A673 (cell line): ENCODE data around the gene UFSP2. TPM values are rescaled to one million over a fixed set of nuclear protein-coding genes. Genes with fewer than 3 reads are reported as not detected.
"Not testable (repeated sequence)": the region's sequence is repeated elsewhere in the genome, so short reads cannot be mapped to it uniquely, and the experiment has no call there.

Experiments used
- BruUV-seq: library from RNA; stranded (reverse); fragments of 400-500 nt; replicated peaks from 2 replicates; lab custom pipeline; 2021; lab: Mats Ljungman, UMichigan
- CTCF ChIA-PET: fragments of 300-600 bp; sonication (Branson Sonifier 250); formaldehyde crosslinking; loops from one replicate; lab custom pipeline; 2022; ENCODE audit warnings: antibody characterized with exemption; lab: Charles Lee
- POLR2A ChIA-PET: fragments of 300-600 bp; sonication (Branson Sonifier 250); formaldehyde crosslinking; loops from one replicate; lab custom pipeline; 2022; ENCODE audit warnings: antibody characterized with exemption; ENCODE audit not compliant: low non-redundant PET; lab: Charles Lee
- DNase-seq: peaks from one replicate; pipeline ENCODE4 v3.0.0-alpha.2; 2015; ENCODE audit warnings: low spot score
- H3K27ac ChIP-seq: fragments of 200-600 bp; sonication (generic); 2 replicates; pipeline ENCODE4 v1.5.1; 2016; ENCODE audit warnings: mixed run types, low read depth, mild to moderate bottlenecking, mixed read lengths, antibody characterized with exemption, low read length; ENCODE audit not compliant: poor library complexity, severe bottlenecking
- H3K27me3 ChIP-seq: fragments of 200-600 bp; sonication (generic); replicated peaks from 2 replicates; pipeline ENCODE4 v1.6.1; 2017; ENCODE audit warnings: mixed run types, low read depth, mild to moderate bottlenecking, mixed read lengths, antibody characterized with exemption, low read length; ENCODE audit not compliant: insufficient read depth, poor library complexity
- H3K36me3 ChIP-seq: fragments of 200-600 bp; sonication (generic); 2 replicates; pipeline ENCODE4 v1.6.1; 2016; ENCODE audit warnings: mixed run types, mild to moderate bottlenecking, mixed read lengths, antibody characterized with exemption, low read length; ENCODE audit not compliant: insufficient read depth, poor library complexity, severe bottlenecking
- H3K4me1 ChIP-seq: fragments of 200-600 bp; sonication (generic); 2 replicates; pipeline ENCODE4 v1.6.1; 2017; ENCODE audit warnings: mixed run types, mild to moderate bottlenecking, mixed read lengths, antibody characterized with exemption, low read length; ENCODE audit not compliant: insufficient read depth, poor library complexity, severe bottlenecking
- H3K4me3 ChIP-seq: fragments of 200-600 bp; sonication (generic); 2 replicates; pipeline ENCODE4 v1.5.1; 2016; ENCODE audit warnings: low read depth, mixed run types, mild to moderate bottlenecking, mixed read lengths, low read length; ENCODE audit not compliant: poor library complexity, severe bottlenecking
- H3K9me3 ChIP-seq: fragments of 200-600 bp; sonication (generic); 2 replicates; pipeline ENCODE4 v1.6.1; 2016; ENCODE audit warnings: mixed run types, low read depth, mild to moderate bottlenecking, mixed read lengths, antibody characterized with exemption, low read length; ENCODE audit not compliant: poor library complexity, severe bottlenecking
- EZH2 ChIP-seq: fragments of 200-600 bp; sonication (generic); IDR thresholded peaks from 2 replicates; pipeline ENCODE4 v1.6.1; 2017; ENCODE audit warnings: borderline replicate concordance, low read depth, mild to moderate bottlenecking, mixed read lengths, antibody characterized with exemption, low read length; ENCODE audit not compliant: poor library complexity, severe bottlenecking
- intact Hi-C: fragments of 100-400 bp; cut with micrococcal nuclease; formaldehyde crosslinking; loops from one replicate; pipeline ENCODE4 v1.10.0; 2022; ENCODE audit not compliant: unreplicated experiment
- total RNA-seq: library from RNA; stranded (reverse); gene quantifications from 2 replicates; pipeline ENCODE4 v1.2.3, GENCODE V29; 2021
- TF ChIP-seq, protein P1 (sequence below): fragments of 300-800, 200-600 bp; sonication (generic); conservative IDR thresholded peaks from 2 replicates; pipeline ENCODE4 v1.5.1; 2017; ENCODE audit warnings: low read depth, mild to moderate bottlenecking, antibody characterized with exemption, low read length, moderate library complexity, mixed read lengths

The UFSP2 gene
- total RNA-seq, 1 experiment from 2014 or later: 22.3 TPM

DNA sequence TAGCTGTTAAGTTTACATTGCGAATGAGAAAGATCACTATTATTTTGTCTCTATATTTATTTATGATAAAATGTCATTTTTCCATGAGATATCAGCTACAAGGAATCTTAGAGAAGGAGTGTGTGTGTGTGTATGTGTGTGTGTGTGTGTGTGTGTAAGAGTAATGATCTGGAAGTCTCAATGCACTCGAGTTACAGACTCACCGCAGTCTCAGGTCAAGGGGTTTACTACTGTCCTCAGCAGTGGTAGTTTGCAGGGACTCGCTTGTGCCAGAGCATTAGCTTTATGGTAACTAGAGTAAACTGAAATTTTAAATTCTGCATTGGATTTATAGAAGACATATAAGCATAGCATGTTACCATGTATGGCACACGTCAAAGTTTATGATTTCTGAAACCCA is 60.9 kb downstream of the UFSP2 start:
- BruUV-seq: no TSS peak
- intact Hi-C loops: no loop called here
- TF ChIP-seq, protein P1, sequence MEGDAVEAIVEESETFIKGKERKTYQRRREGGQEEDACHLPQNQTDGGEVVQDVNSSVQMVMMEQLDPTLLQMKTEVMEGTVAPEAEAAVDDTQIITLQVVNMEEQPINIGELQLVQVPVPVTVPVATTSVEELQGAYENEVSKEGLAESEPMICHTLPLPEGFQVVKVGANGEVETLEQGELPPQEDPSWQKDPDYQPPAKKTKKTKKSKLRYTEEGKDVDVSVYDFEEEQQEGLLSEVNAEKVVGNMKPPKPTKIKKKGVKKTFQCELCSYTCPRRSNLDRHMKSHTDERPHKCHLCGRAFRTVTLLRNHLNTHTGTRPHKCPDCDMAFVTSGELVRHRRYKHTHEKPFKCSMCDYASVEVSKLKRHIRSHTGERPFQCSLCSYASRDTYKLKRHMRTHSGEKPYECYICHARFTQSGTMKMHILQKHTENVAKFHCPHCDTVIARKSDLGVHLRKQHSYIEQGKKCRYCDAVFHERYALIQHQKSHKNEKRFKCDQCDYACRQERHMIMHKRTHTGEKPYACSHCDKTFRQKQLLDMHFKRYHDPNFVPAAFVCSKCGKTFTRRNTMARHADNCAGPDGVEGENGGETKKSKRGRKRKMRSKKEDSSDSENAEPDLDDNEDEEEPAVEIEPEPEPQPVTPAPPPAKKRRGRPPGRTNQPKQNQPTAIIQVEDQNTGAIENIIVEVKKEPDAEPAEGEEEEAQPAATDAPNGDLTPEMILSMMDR: no peak
- Histone ChIP-seq H3K36me3 (no peaks in the 10 kb centered on the region), H3K27me3 (no peaks in the 10 kb centered on the region), H3K4me1 (peaks cover 4% of the 10 kb centered on the region), H3K4me3 (no peak overlapping the region), H3K27ac (no peak overlapping the region), H3K9me3 (no peaks in the 10 kb centered on the region)
- DNase-seq: no peak
- ChIA-PET POLR2A (no interaction called here), CTCF (no interaction called here)

- CTCF ChIA-PET: no interaction called here
- BruUV-seq: no TSS peak
- Histone ChIP-seq H3K9me3 (no peaks in the 10 kb centered on the region), H3K4me1 (no peaks in the 10 kb centered on the region), H3K4me3 (no peak overlapping the region), H3K27ac (no peak overlapping the region), H3K36me3 (no peaks in the 10 kb centered on the region), H3K27me3 (no peaks in the 10 kb centered on the region)
- intact Hi-C loops: no loop called here
- TF ChIP-seq EZH2: no peak
- TF ChIP-seq, protein P1: no peak
- DNase-seq: no peak
- POLR2A ChIA-PET: no interaction called here
These were observed 62.5 kb downstream of the UFSP2 start for GRCh38 chr4:185363251-185363650.

DNA sequence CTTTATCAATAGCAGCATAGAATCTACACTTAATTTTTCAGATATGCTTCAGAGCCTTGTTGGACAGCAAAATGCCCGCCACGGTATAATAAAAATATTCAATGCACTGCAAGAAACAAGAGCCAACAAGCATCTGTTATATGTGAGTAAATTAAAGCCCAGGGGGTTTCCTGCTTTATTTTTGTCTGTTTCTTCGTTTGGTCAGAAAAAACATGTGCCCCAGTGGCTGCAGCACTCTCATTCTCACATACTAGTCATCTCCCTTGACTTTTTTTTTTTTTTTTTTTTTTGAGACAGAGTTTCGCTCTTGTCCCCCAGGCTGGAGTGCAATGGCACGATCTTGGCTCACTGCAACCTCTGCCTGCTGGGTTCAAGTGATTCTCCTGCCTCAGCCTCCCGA is 63.2 kb downstream of the UFSP2 start:
- POLR2A ChIA-PET, CTCF ChIA-PET: not testable (repeated sequence)

GRCh38 chr4:185361872-185362271 is 63.9 kb downstream of the UFSP2 start:
- no peak overlapping the region for H3K4me3 ChIP-seq
- H3K27me3 ChIP-seq: no peaks in the 10 kb centered on the region
- no peak overlapping the region for H3K27ac ChIP-seq
- ChIA-PET CTCF (no interaction called here), POLR2A (interaction anchor here (0.6 kb wide), 1 partner anchor 19 kb away, joined by 5 read pairs; no protein-coding TSS in a partner anchor)
- H3K9me3 ChIP-seq: no peaks in the 10 kb centered on the region
- no peak for DNase-seq
- no TSS peak for BruUV-seq
- TF ChIP-seq, protein P1: no peak
- TF ChIP-seq EZH2: no peak
- H3K36me3 ChIP-seq: no peaks in the 10 kb centered on the region
- H3K4me1 ChIP-seq: no peaks in the 10 kb centered on the region
- intact Hi-C loops: no loop called here

More for the DNA sequence above, 63.2 kb downstream of the UFSP2 start:
- H3K4me1 ChIP-seq, H3K4me3 ChIP-seq, intact Hi-C loops, H3K36me3 ChIP-seq, H3K27ac ChIP-seq, H3K27me3 ChIP-seq, BruUV-seq, DNase-seq, H3K9me3 ChIP-seq: not testable (repeated sequence)
